Gastroesophageal sphincter (tissue), 3 donors: ENCODE measurements around the gene ERCC6.

Experiments
- EP300 ChIP-seq: sonication (generic); formaldehyde crosslinking; IDR thresholded peaks from one replicate; pipeline ENCODE4 v1.6.1; 2017; ENCODE audit warnings: antibody characterized with exemption, mild to moderate bottlenecking
- POLR2AphosphoS5 ChIP-seq: sonication (generic); formaldehyde crosslinking; IDR thresholded peaks from one replicate; pipeline ENCODE4 v1.6.1; 2017; ENCODE audit warnings: antibody characterized with exemption
- TF ChIP-seq, protein P1 (sequence below), 4 experiments: fragments of 200-600 bp in 2 of 4; fragments of 450-650 bp in 2 of 4; sonication (generic) in 1 of 4; IDR thresholded peaks; one replicate each; pipeline ENCODE4 v1.5.1; 2017 to 2019; ENCODE audit warnings: antibody characterized with exemption in 4 of 4, mild to moderate bottlenecking in 2 of 4, moderate library complexity in 2 of 4

DNA sequence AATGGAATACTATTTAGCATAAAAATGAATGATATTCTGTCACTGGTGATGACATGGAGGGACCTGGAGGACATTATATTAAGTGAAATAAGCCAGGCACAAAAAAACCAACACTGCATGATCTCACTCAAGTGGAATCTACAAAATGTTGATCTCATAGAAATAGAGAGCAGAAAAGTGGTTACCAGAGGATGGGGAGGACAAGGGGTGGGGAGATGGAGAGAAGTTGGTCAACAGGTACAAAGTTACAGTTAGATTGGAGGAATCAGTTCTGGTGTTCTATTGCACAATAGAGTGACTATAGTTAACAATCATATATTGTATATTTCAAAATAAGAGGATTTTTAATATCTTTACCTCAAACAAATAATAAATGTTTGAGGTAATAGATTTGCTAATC lies 46.5 kb upstream of the ERCC6 start:
- TF ChIP-seq, protein P1, sequence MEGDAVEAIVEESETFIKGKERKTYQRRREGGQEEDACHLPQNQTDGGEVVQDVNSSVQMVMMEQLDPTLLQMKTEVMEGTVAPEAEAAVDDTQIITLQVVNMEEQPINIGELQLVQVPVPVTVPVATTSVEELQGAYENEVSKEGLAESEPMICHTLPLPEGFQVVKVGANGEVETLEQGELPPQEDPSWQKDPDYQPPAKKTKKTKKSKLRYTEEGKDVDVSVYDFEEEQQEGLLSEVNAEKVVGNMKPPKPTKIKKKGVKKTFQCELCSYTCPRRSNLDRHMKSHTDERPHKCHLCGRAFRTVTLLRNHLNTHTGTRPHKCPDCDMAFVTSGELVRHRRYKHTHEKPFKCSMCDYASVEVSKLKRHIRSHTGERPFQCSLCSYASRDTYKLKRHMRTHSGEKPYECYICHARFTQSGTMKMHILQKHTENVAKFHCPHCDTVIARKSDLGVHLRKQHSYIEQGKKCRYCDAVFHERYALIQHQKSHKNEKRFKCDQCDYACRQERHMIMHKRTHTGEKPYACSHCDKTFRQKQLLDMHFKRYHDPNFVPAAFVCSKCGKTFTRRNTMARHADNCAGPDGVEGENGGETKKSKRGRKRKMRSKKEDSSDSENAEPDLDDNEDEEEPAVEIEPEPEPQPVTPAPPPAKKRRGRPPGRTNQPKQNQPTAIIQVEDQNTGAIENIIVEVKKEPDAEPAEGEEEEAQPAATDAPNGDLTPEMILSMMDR (IDR thresholded peaks at IDR 0.05): no peak
- no peak for TF ChIP-seq POLR2AphosphoS5
- TF ChIP-seq EP300: no peak
